GM18498 (cell line): ENCODE measurements around the gene TIMM13.
"Not testable (repeated sequence)": the region's sequence is repeated elsewhere in the genome, so short reads cannot be mapped to it uniquely, and the experiment has no call there.

Experiments
- ATAC-seq: cut with Tn5 transposase; IDR thresholded peaks from one replicate; pipeline ENCODE4 v1.9.1; 2021; ENCODE audit warnings: mild to moderate bottlenecking, moderate library complexity; ENCODE audit not compliant: unreplicated experiment

Gene TIMM13

GRCh38 chr19:2432131-2432848, 4.9 kb upstream of the TIMM13 start:
- ATAC-seq, result no peak

DNA sequence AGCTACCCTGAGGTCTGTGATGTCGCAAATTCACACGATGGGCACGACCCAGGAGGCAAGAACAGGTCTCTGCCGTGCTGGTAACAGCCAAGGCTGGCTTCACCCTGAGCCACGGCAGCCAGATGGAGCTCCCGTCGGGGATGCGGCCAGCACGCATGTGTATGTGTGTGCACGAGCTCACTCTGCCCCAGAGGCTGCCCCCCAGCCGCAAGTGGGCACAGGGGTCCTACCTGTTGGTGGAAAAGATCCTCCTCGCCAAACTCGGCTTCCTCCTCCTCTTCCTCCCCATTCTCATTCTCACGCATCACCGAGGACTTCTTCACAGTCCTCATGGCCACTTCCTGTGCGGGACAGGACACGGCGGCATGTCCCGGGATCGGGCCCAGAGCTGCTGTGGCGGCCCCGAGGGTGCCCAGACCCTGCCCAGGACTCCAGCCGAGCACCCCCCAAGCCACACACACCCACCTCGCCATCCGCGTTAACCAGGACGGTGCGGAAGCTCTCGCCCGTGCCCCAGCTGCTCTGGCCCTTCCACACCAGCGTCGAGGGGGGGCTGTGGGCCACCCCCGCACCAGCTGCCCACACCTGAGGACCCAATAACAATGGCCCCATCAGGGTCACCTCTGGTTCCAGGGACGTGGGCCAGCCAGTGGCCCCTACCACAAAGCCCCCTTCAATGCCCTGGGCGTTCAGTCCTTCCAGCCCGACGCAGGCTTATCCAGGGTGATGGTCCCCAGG, 4.1 kb upstream of the TIMM13 start:
- ATAC-seq, result no peak

GRCh38 chr19:2429917-2430535, 2.6 kb upstream of the TIMM13 start:
- no peak for ATAC-seq

- no peak for ATAC-seq
These were observed 1.6 kb upstream of the TIMM13 start for GRCh38 chr19:2428756-2429711.

- no peak for ATAC-seq
These were observed 920 bp upstream of the TIMM13 start for GRCh38 chr19:2428321-2428690.

GRCh38 chr19:2426611-2427428, 566 bp downstream of the TIMM13 start:
- peak; percentile 23 for ATAC-seq

DNA sequence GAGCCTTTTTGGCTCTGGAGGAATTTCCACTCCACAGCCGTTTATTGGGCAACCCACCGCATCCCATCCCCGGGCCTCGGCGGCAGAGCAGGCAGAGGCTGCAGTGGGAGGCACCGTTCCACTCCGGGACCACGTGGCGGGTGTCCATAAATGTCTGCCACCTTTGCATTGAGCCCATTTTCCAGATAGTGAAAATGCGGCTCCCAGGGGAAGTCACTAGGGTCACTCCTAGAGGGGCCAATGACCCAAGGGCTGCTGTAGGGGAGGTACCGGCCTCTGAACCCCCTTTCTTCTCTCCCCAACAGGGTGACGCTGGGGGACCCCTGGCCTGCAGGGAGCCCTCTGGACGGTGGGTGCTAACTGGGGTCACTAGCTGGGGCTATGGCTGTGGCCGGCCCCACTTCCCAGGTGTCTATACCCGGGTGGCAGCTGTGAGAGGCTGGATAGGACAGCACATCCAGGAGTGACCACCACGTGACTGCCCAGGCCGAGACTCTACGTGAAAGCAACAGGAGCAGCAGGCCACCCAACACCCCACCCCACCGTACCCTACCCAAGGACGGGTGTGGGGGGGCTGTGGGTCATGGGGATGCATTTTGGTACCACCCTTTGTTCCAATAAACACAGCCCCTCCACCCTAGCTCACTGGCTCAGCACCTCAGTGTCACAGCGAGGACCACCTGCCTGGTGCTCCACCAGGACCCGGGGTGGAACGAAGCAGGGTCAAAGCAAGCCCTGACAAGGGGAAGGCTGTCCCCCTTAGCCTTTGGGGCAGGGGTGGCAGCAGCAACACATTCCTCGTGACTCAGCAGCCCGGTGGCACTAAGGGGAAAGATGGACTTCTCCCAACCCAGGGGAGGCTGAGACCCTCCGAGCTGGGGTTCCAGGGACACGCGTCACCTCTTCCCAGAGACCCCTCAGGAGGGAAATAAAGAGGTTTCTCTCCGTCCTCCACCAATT, 1.5 kb downstream of the TIMM13 start:
- no peak for ATAC-seq

GRCh38 chr19:2424686-2425621, 2.4 kb downstream of the TIMM13 start:
- no peak for ATAC-seq

DNA sequence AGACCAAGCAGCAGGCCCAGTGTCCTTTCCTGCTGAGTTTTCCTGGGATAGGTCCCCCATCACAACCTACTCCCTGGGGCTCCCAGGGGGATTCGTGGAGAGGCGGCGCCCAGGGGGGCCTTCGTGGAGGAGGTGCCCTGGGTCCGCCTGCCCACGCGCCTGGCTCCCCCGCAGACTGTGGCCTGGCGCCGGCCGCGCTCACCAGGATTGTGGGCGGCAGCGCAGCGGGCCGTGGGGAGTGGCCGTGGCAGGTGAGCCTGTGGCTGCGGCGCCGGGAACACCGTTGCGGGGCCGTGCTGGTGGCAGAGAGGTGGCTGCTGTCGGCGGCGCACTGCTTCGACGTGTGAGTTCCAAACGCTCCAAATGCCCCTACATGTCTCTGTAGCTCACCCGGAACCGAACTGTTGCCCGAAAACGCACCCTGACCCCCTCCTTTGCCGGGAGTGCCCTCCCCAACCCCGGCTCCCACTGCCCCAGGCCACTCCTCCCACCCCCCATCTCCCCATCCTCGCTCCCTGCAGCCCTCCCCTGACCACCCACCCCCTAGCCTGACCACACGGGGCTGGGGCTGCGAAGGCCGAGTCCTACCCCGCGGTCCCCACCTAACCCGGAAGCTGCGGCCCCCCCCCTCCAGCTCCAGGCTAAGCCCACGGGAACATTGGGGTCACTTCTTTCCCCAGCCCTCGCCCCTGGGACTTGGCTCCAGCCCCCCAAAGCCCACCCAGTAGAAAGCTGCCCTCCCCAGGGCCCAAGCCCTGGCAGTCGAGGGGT, 3.3 kb downstream of the TIMM13 start:
- no peak for ATAC-seq

DNA sequence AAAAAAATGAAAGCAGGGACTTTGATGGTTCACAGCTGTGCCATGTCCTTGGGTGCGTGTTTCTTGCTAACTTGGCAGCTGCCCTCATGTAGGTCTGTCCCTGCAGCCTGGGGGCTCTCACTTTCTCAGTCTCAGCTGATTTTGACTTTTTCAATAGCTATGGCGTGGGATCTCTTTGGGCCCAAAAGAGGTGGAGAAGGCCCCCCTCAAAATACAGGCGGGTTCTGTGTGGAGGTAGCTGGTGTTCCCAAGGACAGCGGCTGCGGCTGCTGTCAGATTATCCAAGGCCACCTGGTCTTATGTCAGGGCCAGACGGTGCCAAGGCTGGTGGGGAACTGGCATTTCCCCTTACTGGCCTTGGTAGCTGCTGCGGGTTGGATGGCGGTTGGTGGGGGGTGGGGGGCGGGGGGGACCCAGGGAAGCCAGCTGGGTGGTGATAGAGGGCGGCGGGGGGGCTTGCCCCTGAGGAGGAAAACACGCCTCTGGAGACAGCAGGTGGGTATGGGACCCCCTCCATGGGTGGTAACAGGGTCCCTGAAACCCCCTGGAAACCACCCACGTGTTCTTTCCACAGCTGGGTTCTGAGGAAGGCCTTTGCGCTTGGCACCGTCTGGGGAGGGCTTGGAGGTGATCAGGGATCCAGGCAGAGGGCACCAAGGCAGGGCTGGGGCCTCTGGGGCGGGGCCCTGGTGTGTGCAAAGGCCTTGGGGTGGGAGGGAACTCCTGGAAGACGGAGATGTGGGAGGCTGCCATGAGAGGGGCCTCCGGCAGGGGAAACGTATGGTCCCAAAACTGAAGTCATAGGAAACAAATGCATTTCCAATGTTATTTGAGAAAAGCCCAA, 4.1 kb downstream of the TIMM13 start:
- no peak for ATAC-seq

- no peak for ATAC-seq
These were observed 5.6 kb downstream of the TIMM13 start for GRCh38 chr19:2421581-2422306.

DNA sequence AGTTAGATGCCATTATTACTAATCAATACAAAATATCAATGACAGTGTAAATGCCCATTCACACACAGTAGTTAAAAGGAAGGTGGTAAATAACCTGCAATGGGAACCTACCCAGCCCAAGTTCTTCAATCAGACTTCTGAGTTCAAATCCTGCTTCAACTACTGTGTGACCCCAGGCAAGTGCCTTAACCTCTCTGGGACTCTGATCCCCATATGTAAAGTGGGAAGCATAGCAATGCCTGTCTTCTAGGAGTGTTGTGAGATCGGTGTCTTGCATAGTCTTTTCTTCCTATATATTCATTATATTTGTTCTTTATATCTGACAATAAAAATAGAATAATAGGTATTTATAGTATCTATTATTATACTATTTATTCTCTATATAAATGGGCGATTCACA, 6.9 kb downstream of the TIMM13 start:
- no peak for ATAC-seq

GRCh38 chr19:2419754-2420153, 7.6 kb downstream of the TIMM13 start:
- no peak for ATAC-seq

GRCh38 chr19:2417881-2418406, 9.4 kb downstream of the TIMM13 start:
- no peak for ATAC-seq

GRCh38 chr19:2417436-2417835, 9.9 kb downstream of the TIMM13 start:
- ATAC-seq, result not testable (repeated sequence)
